Adrenal gland (tissue), 5 donors: ENCODE measurements around the gene POLD3.
"Not testable (repeated sequence)": the region's sequence is repeated elsewhere in the genome, so short reads cannot be mapped to it uniquely, and the experiment has no call there.

Source experiments
- CTCF ChIP-seq, 6 experiments: fragments of 450-650 bp in 4 of 6; fragments of 200-600 bp in 2 of 6; sonication (generic) in 1 of 6; IDR thresholded peaks; 1 replicate in 5 of 6; 2 replicates in 1 of 6; pipeline versions ENCODE4 v1.5.1 to v1.8.0; 2016 to 2021; ENCODE audit warnings: antibody characterized with exemption in 6 of 6, mild to moderate bottlenecking in 2 of 6, moderate library complexity in 1 of 6
- POLR2A ChIP-seq, 2 donors: fragments of 450-650 bp; IDR thresholded peaks; one replicate each; pipeline ENCODE4 v1.6.1; 2017; ENCODE audit warnings: antibody characterized with exemption in 2 of 2, mild to moderate bottlenecking in 2 of 2, moderate library complexity in 1 of 2
- donor health status: DM: no; HTN: no; CAD: no.

- TF ChIP-seq CTCF, POLR2A (IDR thresholded peaks at IDR 0.05): not testable (repeated sequence)
Observed at GRCh38 chr11:74659124-74659523, 66.7 kb downstream of the POLD3 start.
